Thoracic aorta (tissue), 2 donors: ENCODE data around the gene CPNE4. TPM values are rescaled to one million over a fixed set of nuclear protein-coding genes. Genes with fewer than 3 reads are reported as not detected.

Experiments
- ATAC-seq: fragments of 150-250 bp; one replicate; pipeline ENCODE4 v1.8.0; 2017; ENCODE audit warnings: low read depth; ENCODE audit not compliant: insufficient number of reproducible peaks, low FRiP score
- DNase-seq: peaks from one replicate; pipeline ENCODE4 v3.0.0-alpha.2; 2020; ENCODE audit warnings: low spot score
- H3K27ac ChIP-seq, 2 donors: fragments of 200-600 bp; sonication (generic); 1 replicate in 1 of 2; 2 replicates in 1 of 2; pipeline ENCODE4 v1.5.1; 2016; ENCODE audit warnings: mild to moderate bottlenecking in 2 of 2, moderate library complexity in 2 of 2
- H3K27me3 ChIP-seq: fragments of 200-600 bp; sonication (generic); replicated peaks from 2 replicates; pipeline ENCODE4 v1.6.0; 2016; ENCODE audit warnings: mild to moderate bottlenecking; ENCODE audit not compliant: insufficient read depth
- H3K36me3 ChIP-seq: fragments of 200-600 bp; sonication (generic); one replicate; pipeline ENCODE4 v1.5.1; 2016
- H3K4me1 ChIP-seq, 2 donors: fragments of 200-600 bp; sonication (generic); 1 replicate in 1 of 2; 2 replicates in 1 of 2; pipeline versions ENCODE4 v1.5.1 to v1.6.0; 2016; ENCODE audit warnings: low read depth in 2 of 2, mild to moderate bottlenecking in 1 of 2; ENCODE audit not compliant: control insufficient read depth in 1 of 2
- H3K4me3 ChIP-seq: fragments of 200-600 bp; sonication (generic); 2 replicates; pipeline ENCODE4 v1.5.1; 2016; ENCODE audit warnings: mild to moderate bottlenecking
- H3K9me3 ChIP-seq: fragments of 200-600 bp; sonication (generic); 2 replicates; pipeline ENCODE4 v1.5.1; 2016
- CTCF ChIP-seq: fragments of 200-600 bp; sonication (generic); IDR thresholded peaks from one replicate; pipeline ENCODE4 v1.5.1; 2019; ENCODE audit warnings: antibody characterized with exemption
- total RNA-seq, 2 donors: library from RNA; depleted of rRNA; stranded (reverse); fragments of >200 nt; gene quantifications; one replicate each; pipeline versions ENCODE4 v1.1.0 to v1.2.3, GENCODE V29; 2016

CPNE4 gene
- total RNA-seq, 2 donors from 2014 or later, result 0.54 to 4.9 TPM

GRCh38 chr3:131702146-131702545, 332.7 kb downstream of the CPNE4 start:
- Histone ChIP-seq H3K4me1 (no peaks in the 10 kb centered on the region), H3K27ac (no peak overlapping the region), H3K36me3 (no peaks in the 10 kb centered on the region), H3K4me3 (no peak overlapping the region), H3K9me3 (no peaks in the 10 kb centered on the region), H3K27me3 (no peaks in the 10 kb centered on the region)
- no peak for TF ChIP-seq CTCF
- no peak for ATAC-seq
- no peak for DNase-seq

- TF ChIP-seq CTCF, result no peak
- no peak overlapping the region for H3K27ac ChIP-seq
- H3K4me3 ChIP-seq, result no peak overlapping the region
- no peaks in the 10 kb centered on the region for H3K36me3 ChIP-seq
- ATAC-seq, result no peak
- H3K27me3 ChIP-seq, result no peaks in the 10 kb centered on the region
- no peak for DNase-seq
- no peaks in the 10 kb centered on the region for H3K4me1 ChIP-seq
- no peaks in the 10 kb centered on the region for H3K9me3 ChIP-seq
Measured at GRCh38 chr3:131701153-131701770, 333.6 kb downstream of the CPNE4 start.

GRCh38 chr3:131699001-131699400, 335.8 kb downstream of the CPNE4 start:
- no peaks in the 10 kb centered on the region for H3K9me3 ChIP-seq
- no peak for ATAC-seq
- no peak overlapping the region for H3K27ac ChIP-seq
- TF ChIP-seq CTCF, result no peak
- H3K4me1 ChIP-seq, result no peaks in the 10 kb centered on the region
- no peak overlapping the region for H3K4me3 ChIP-seq
- no peak for DNase-seq
- H3K27me3 ChIP-seq, result no peaks in the 10 kb centered on the region
- no peaks in the 10 kb centered on the region for H3K36me3 ChIP-seq

- no peak for TF ChIP-seq CTCF
- no peaks in the 10 kb centered on the region for H3K4me1 ChIP-seq
- no peak overlapping the region for H3K4me3 ChIP-seq
- no peak overlapping the region for H3K27ac ChIP-seq
- no peaks in the 10 kb centered on the region for H3K27me3 ChIP-seq
- H3K36me3 ChIP-seq, result no peaks in the 10 kb centered on the region
- DNase-seq (no peak), ATAC-seq (no peak)
- H3K9me3 ChIP-seq, result no peaks in the 10 kb centered on the region
Measured at GRCh38 chr3:131694376-131694775, 340.4 kb downstream of the CPNE4 start.

- no peaks in the 10 kb centered on the region for H3K4me1 ChIP-seq
- H3K27me3 ChIP-seq, result no peaks in the 10 kb centered on the region
- ATAC-seq, result no peak
- no peaks in the 10 kb centered on the region for H3K9me3 ChIP-seq
- TF ChIP-seq CTCF, result no peak
- H3K4me3 ChIP-seq, result no peak overlapping the region
- H3K36me3 ChIP-seq, result no peaks in the 10 kb centered on the region
- no peak for DNase-seq
- no peak overlapping the region for H3K27ac ChIP-seq
Measured at GRCh38 chr3:131692356-131692755, 342.5 kb downstream of the CPNE4 start.
